Sigmoid colon (tissue), 7 donors: ENCODE measurements around the gene DHX16. TPM values are rescaled to one million over a fixed set of nuclear protein-coding genes. Genes with fewer than 3 reads are reported as not detected.

Experiments used
- DNase-seq: peaks from one replicate; pipeline ENCODE4 v3.0.0-alpha.2; 2019
- H3K27ac ChIP-seq, 4 donors: fragments of 200-600 bp; sonication (generic); one replicate each; pipeline ENCODE4 v1.5.1; 2016 to 2019; ENCODE audit warnings: mild to moderate bottlenecking in 1 of 4
- H3K27me3 ChIP-seq, 3 donors: fragments of 200-600 bp; sonication (generic); one replicate each; pipeline ENCODE4 v1.5.1; 2019; ENCODE audit warnings: mild to moderate bottlenecking in 1 of 3
- H3K36me3 ChIP-seq, 4 donors: fragments of 200-600 bp; sonication (generic); one replicate each; pipeline ENCODE4 v1.5.1; 2016 to 2019
- H3K4me1 ChIP-seq, 4 donors: fragments of 200-600 bp; sonication (generic); one replicate each; pipeline ENCODE4 v1.5.1; 2017 to 2019
- H3K4me3 ChIP-seq, 4 donors: fragments of 200-600 bp; sonication (generic); one replicate each; pipeline ENCODE4 v1.5.1; 2017 to 2019; ENCODE audit warnings: mild to moderate bottlenecking in 2 of 4, moderate library complexity in 1 of 4
- H3K9me3 ChIP-seq, 4 donors: fragments of 200-600 bp in 3 of 4; sonication (generic) in 3 of 4; one replicate each; pipeline versions ENCODE4 v1.5.1 to v1.6.1; 2013 to 2019
- EP300 ChIP-seq, 4 donors: sonication (generic); formaldehyde crosslinking; IDR thresholded peaks; one replicate each; pipeline ENCODE4 v1.6.1; 2017; ENCODE audit warnings: antibody characterized with exemption in 4 of 4
- POLR2A ChIP-seq, 2 donors: fragments of 450-650 bp; IDR thresholded peaks; one replicate each; pipeline ENCODE4 v1.6.1; 2016; ENCODE audit warnings: antibody characterized with exemption in 2 of 2, mild to moderate bottlenecking in 2 of 2, moderate library complexity in 2 of 2
- POLR2AphosphoS5 ChIP-seq, 4 donors: sonication (generic); formaldehyde crosslinking; IDR thresholded peaks; one replicate each; pipeline ENCODE4 v1.6.1; 2017; ENCODE audit warnings: antibody characterized with exemption in 4 of 4
- WGBS, 2 donors: extraction: QIAGEN DNeasy Blood & Tissue Kit; methylation state at CpG; one replicate each; pipeline ENCODE4 v1.1.7; 2013; 5-methylcytosine and 5-hydroxymethylcytosine counted together
- intact Hi-C: fragments of 100-400 bp; cut with DNase I; formaldehyde crosslinking; loops from one replicate; pipeline ENCODE4 v1.15.1; 2023
- polyA plus RNA-seq, 3 donors: library from polyadenylated mRNA; stranded (reverse); fragments of 200-250 nt; gene quantifications; one replicate each; pipeline ENCODE4 v1.2.3, GENCODE V29; 2013
- total RNA-seq, 4 donors: library from RNA; depleted of rRNA; stranded (reverse); fragments of >200 nt; gene quantifications; one replicate each; pipeline ENCODE4 v1.1.0, GENCODE V29; 2016
- TF ChIP-seq, protein P1 (sequence below), 4 experiments: fragments of 450-650 bp in 3 of 4; fragments of 200-600 bp in 1 of 4; IDR thresholded peaks; one replicate each; pipeline ENCODE4 v1.5.1; 2016 to 2019; ENCODE audit warnings: antibody characterized with exemption in 4 of 4, mild to moderate bottlenecking in 3 of 4, moderate library complexity in 2 of 4
- donor health status: healthy with polysubstance abuse.
- donor health status: Bipolar disorder and iron deficiency.
- donor health status: healthy.

The DHX16 gene
- total and polyA plus RNA-seq, 7 donors: 18.0 to 34.2 (median 22.3) TPM

GRCh38 chr6:30644769-30645168 is 28.0 kb downstream of the DHX16 start:
- DNase-seq: no peak
- Histone ChIP-seq H3K27ac (no peak overlapping the region), H3K4me1 (peaks cover 0 to 26% (median 15%) of the 10 kb centered on the region in 4 donors), H3K9me3 (no peaks in the 10 kb centered on the region), H3K4me3 (no peak overlapping the region), H3K27me3 (no peaks in the 10 kb centered on the region), H3K36me3 (peaks cover 0 to 52% (median 6%) of the 10 kb centered on the region in 4 donors)
- TF ChIP-seq, protein P1, sequence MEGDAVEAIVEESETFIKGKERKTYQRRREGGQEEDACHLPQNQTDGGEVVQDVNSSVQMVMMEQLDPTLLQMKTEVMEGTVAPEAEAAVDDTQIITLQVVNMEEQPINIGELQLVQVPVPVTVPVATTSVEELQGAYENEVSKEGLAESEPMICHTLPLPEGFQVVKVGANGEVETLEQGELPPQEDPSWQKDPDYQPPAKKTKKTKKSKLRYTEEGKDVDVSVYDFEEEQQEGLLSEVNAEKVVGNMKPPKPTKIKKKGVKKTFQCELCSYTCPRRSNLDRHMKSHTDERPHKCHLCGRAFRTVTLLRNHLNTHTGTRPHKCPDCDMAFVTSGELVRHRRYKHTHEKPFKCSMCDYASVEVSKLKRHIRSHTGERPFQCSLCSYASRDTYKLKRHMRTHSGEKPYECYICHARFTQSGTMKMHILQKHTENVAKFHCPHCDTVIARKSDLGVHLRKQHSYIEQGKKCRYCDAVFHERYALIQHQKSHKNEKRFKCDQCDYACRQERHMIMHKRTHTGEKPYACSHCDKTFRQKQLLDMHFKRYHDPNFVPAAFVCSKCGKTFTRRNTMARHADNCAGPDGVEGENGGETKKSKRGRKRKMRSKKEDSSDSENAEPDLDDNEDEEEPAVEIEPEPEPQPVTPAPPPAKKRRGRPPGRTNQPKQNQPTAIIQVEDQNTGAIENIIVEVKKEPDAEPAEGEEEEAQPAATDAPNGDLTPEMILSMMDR (IDR thresholded peaks at IDR 0.05): no peak
- no peak for TF ChIP-seq POLR2A (IDR thresholded peaks at IDR 0.05)
- no peak for TF ChIP-seq POLR2AphosphoS5 (IDR thresholded peaks at IDR 0.05)
- no peak for TF ChIP-seq EP300 (IDR thresholded peaks at IDR 0.05)
- intact Hi-C loops: no loop called here
- WGBS, 2 donors: 27 to 71% methylated on average over 5 of the region's 5 CpGs

- no peak for TF ChIP-seq POLR2AphosphoS5 (IDR thresholded peaks at IDR 0.05)
- no peak for TF ChIP-seq EP300 (IDR thresholded peaks at IDR 0.05)
- no peak for TF ChIP-seq POLR2A (IDR thresholded peaks at IDR 0.05)
- TF ChIP-seq, protein P1 (IDR thresholded peaks at IDR 0.05): no peak
- Histone ChIP-seq H3K36me3 (peaks cover 0 to 51% (median 6%) of the 10 kb centered on the region in 4 donors), H3K4me3 (no peak overlapping the region), H3K27me3 (no peaks in the 10 kb centered on the region), H3K27ac (no peak overlapping the region), H3K9me3 (no peaks in the 10 kb centered on the region), H3K4me1 (peaks cover 0 to 19% (median 15%) of the 10 kb centered on the region in 4 donors)
- intact Hi-C loops: no loop called here
- DNase-seq: no peak
- 94 to 95% methylated on average over 2 of the region's 2 CpGs for WGBS, 2 donors
These were observed 29.1 kb downstream of the DHX16 start for GRCh38 chr6:30643656-30644055.

- H3K36me3 ChIP-seq: peaks cover 0 to 66% (median 6%) of the 10 kb centered on the region in 4 donors
- 63 to 83% methylated on average over 1 of the region's 1 CpG for WGBS, 2 donors
- intact Hi-C loops: no loop called here
- TF ChIP-seq EP300 (IDR thresholded peaks at IDR 0.05) (no peak), POLR2AphosphoS5 (IDR thresholded peaks at IDR 0.05) (no peak), POLR2A (IDR thresholded peaks at IDR 0.05) (no peak)
- TF ChIP-seq, protein P1 (IDR thresholded peaks at IDR 0.05): no peak
- H3K4me1 ChIP-seq: peaks cover 0 to 2% (median 2%) of the 10 kb centered on the region in 4 donors
- no peak for DNase-seq
- H3K27me3 ChIP-seq: no peaks in the 10 kb centered on the region
- H3K4me3 ChIP-seq: no peak overlapping the region
- H3K27ac ChIP-seq: no peak overlapping the region
- no peaks in the 10 kb centered on the region for H3K9me3 ChIP-seq
These were observed 31.8 kb downstream of the DHX16 start for GRCh38 chr6:30641048-30641447.

- no peak for DNase-seq
- no peak overlapping the region for H3K4me3 ChIP-seq
- H3K27ac ChIP-seq: no peak overlapping the region
- no peaks in the 10 kb centered on the region for H3K27me3 ChIP-seq
- no peaks in the 10 kb centered on the region for H3K9me3 ChIP-seq
- intact Hi-C loops: no loop called here
- no peaks in the 10 kb centered on the region for H3K4me1 ChIP-seq
- peaks cover 0 to 66% (median 6%) of the 10 kb centered on the region in 4 donors for H3K36me3 ChIP-seq
- 71 to 77% methylated on average over 10 of the region's 10 CpGs for WGBS, 2 donors
- TF ChIP-seq POLR2A (IDR thresholded peaks at IDR 0.05) (no peak), POLR2AphosphoS5 (IDR thresholded peaks at IDR 0.05) (no peak), EP300 (IDR thresholded peaks at IDR 0.05) (no peak)
- TF ChIP-seq, protein P1 (IDR thresholded peaks at IDR 0.05): no peak
These were observed 32.3 kb downstream of the DHX16 start for GRCh38 chr6:30640481-30640880.

DNA sequence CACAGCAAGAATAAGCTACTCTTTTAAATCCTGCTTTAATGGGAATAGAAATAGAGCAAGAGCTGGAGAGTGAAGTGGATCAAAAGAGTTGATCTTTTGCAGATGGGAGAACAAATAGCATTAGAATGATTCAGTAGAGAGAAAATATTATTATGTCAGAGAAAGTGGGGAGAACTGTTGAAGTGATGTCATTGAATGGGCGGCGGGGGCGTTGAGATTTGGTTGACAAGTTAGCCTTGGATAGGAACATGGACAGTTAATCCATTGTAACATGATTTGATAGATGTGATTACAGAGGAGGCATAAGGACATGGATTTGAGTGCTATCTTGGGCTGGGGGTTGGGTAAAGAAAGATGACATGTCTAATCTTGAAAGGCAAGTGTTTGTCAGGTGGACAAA is 37.0 kb downstream of the DHX16 start:
- Histone ChIP-seq H3K9me3 (no peaks in the 10 kb centered on the region), H3K36me3 (peaks cover 0 to 40% (median 4%) of the 10 kb centered on the region in 4 donors), H3K4me1 (no peaks in the 10 kb centered on the region), H3K27ac (no peak overlapping the region), H3K27me3 (no peaks in the 10 kb centered on the region), H3K4me3 (no peak overlapping the region)
- no peak for DNase-seq
- intact Hi-C loops: no loop called here
- 97 to 98% methylated on average over 3 of the region's 3 CpGs for WGBS, 2 donors
- no peak for TF ChIP-seq POLR2A (IDR thresholded peaks at IDR 0.05)
- no peak for TF ChIP-seq POLR2AphosphoS5 (IDR thresholded peaks at IDR 0.05)
- TF ChIP-seq EP300 (IDR thresholded peaks at IDR 0.05): no peak
- TF ChIP-seq, protein P1 (IDR thresholded peaks at IDR 0.05): no peak
